ENCODE measurements around the gene TMEM89. TPM values are rescaled to one million over a fixed set of nuclear protein-coding genes. Genes with fewer than 3 reads are reported as not detected.

The TMEM89 gene
- total and polyA plus RNA-seq, 2 of the 13 experiments (the other 11 are each of a cell fraction or from before 2014, with no cell fraction given), result 0.31 to 0.59 TPM

DNA sequence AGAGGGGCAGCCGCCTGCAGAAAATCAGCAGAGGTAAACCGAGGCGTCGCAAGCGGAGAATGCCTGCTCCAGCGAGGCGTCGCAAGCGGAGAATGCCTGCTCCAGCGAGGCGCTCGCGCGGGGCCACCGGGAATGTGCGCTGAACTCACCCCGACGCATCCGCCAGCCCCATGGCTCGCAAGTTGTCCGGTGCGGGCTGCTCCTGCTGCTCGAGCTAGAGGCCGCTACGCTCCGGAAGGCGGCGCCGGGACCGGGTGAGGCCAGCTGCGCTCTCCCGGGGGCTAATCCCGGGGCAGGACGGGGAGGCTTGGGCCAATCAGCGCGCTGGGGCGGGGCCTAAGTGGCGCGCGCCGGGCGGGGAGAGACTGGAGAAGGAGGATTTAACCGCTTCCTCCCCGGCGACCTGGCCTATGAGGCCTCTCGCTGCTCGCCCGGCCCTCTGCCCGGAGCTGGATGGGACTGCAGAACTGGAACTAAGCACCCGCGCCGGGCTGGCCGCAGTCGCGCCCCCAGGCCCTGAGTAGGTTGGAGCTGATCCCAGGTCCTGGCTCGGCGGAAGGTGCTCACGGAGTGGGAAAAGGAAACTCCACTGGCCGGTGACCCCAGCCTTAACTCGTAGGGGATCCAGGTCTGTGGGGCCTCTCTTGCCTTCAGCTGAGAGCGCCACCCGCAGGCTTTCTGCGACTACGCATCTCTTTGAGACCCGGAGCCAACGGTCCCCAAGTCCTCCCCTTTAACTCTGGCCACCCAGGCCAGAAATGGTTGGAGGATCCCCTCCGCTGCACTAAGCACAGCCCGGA is 13.9 kb upstream of the TMEM89 start, which contains the start of gene SLC26A6 (continued):
- TF ChIP-seq DZIP1 (CRISPR knock-in tag; IDR thresholded peaks at IDR 0.05), result peak; percentile 31; the same call in 1 of the 2 replicates
- no peak for TF ChIP-seq ZNF552 (CRISPR knock-in tag; IDR thresholded peaks at IDR 0.05; ENCODE audit: borderline replicate concordance)
- no peak for TF ChIP-seq EEA1 (CRISPR knock-in tag; IDR thresholded peaks at IDR 0.05; ENCODE audit: borderline replicate concordance)
- peak; percentile 76 for TF ChIP-seq HNF1B (CRISPR knock-in tag; IDR thresholded peaks at IDR 0.05)
- no peak for TF ChIP-seq ZBTB34 (CRISPR knock-in tag; IDR thresholded peaks at IDR 0.05)
- TF ChIP-seq, protein P1, sequence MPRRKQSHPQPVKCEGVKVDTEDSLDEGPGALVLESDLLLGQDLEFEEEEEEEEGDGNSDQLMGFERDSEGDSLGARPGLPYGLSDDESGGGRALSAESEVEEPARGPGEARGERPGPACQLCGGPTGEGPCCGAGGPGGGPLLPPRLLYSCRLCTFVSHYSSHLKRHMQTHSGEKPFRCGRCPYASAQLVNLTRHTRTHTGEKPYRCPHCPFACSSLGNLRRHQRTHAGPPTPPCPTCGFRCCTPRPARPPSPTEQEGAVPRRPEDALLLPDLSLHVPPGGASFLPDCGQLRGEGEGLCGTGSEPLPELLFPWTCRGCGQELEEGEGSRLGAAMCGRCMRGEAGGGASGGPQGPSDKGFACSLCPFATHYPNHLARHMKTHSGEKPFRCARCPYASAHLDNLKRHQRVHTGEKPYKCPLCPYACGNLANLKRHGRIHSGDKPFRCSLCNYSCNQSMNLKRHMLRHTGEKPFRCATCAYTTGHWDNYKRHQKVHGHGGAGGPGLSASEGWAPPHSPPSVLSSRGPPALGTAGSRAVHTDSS (CRISPR knock-in tag; conservative IDR thresholded peaks at IDR 0.05), result no peak
- no peak for TF ChIP-seq ZNF382 (CRISPR knock-in tag; IDR thresholded peaks at IDR 0.05; ENCODE audit: borderline replicate concordance)
- TF ChIP-seq ZNF567 (CRISPR knock-in tag; IDR thresholded peaks at IDR 0.05; ENCODE audit: borderline replicate concordance), result 0 out of 2 replicates have a peak, but pooled peaks have one; percentile 11
- TF ChIP-seq ZNF343 (CRISPR knock-in tag; IDR thresholded peaks at IDR 0.05), result peak; percentile 68; the same call in 1 of the 2 replicates
- TF ChIP-seq, protein P2, sequence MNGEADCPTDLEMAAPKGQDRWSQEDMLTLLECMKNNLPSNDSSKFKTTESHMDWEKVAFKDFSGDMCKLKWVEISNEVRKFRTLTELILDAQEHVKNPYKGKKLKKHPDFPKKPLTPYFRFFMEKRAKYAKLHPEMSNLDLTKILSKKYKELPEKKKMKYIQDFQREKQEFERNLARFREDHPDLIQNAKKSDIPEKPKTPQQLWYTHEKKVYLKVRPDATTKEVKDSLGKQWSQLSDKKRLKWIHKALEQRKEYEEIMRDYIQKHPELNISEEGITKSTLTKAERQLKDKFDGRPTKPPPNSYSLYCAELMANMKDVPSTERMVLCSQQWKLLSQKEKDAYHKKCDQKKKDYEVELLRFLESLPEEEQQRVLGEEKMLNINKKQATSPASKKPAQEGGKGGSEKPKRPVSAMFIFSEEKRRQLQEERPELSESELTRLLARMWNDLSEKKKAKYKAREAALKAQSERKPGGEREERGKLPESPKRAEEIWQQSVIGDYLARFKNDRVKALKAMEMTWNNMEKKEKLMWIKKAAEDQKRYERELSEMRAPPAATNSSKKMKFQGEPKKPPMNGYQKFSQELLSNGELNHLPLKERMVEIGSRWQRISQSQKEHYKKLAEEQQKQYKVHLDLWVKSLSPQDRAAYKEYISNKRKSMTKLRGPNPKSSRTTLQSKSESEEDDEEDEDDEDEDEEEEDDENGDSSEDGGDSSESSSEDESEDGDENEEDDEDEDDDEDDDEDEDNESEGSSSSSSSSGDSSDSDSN (CRISPR knock-in tag; IDR thresholded peaks at IDR 0.05), result peak; percentile 97
- 0 out of 2 replicates have a peak, but pooled peaks have one; percentile 57 for TF ChIP-seq ARHGAP35 (CRISPR knock-in tag; IDR thresholded peaks at IDR 0.05; ENCODE audit: borderline replicate concordance)
